Neuron (in vitro differentiated cells): ENCODE results near the gene UGT1A8.

Experiments
- H2AFZ ChIP-seq: one replicate; pipeline ENCODE4 v1.6.1; 2013; ENCODE audit warnings: low read depth, mild to moderate bottlenecking, inconsistent platforms, low read length, moderate library complexity
- H3K27me3 ChIP-seq: one replicate; pipeline ENCODE4 v1.6.1; 2013; ENCODE audit warnings: low read length; ENCODE audit not compliant: insufficient read depth
- H3K36me3 ChIP-seq: one replicate; pipeline ENCODE4 v1.6.1; 2013; ENCODE audit warnings: low read length; ENCODE audit not compliant: insufficient read depth
- H3K4me1 ChIP-seq: one replicate; pipeline ENCODE4 v1.6.1; 2013; ENCODE audit warnings: low read length; ENCODE audit not compliant: insufficient read depth
- H3K4me3 ChIP-seq: 2 replicates; pipeline ENCODE4 v1.5.1; 2013; ENCODE audit warnings: mild to moderate bottlenecking, low read length, moderate library complexity
- H3K9me3 ChIP-seq: one replicate; pipeline ENCODE4 v1.6.1; 2013; ENCODE audit warnings: low read length

The UGT1A8 gene

GRCh38 chr2:233811732-233812131 lies 194.3 kb downstream of the UGT1A8 start:
- Histone ChIP-seq H2AFZ (no peak overlapping the region), H3K9me3 (no peaks in the 10 kb centered on the region), H3K4me3 (no peak overlapping the region), H3K4me1 (no peaks in the 10 kb centered on the region), H3K36me3 (no peaks in the 10 kb centered on the region), H3K27me3 (no peaks in the 10 kb centered on the region)

GRCh38 chr2:233813236-233814055 lies 196.0 kb downstream of the UGT1A8 start:
- no peak overlapping the region for H2AFZ ChIP-seq
- no peaks in the 10 kb centered on the region for H3K9me3 ChIP-seq
- no peaks in the 10 kb centered on the region for H3K4me1 ChIP-seq
- H3K27me3 ChIP-seq = no peaks in the 10 kb centered on the region
- H3K36me3 ChIP-seq = no peaks in the 10 kb centered on the region
- H3K4me3 ChIP-seq = no peak overlapping the region

- H3K27me3 ChIP-seq = no peaks in the 10 kb centered on the region
- H3K9me3 ChIP-seq = no peaks in the 10 kb centered on the region
- no peaks in the 10 kb centered on the region for H3K4me1 ChIP-seq
- no peak overlapping the region for H3K4me3 ChIP-seq
- H3K36me3 ChIP-seq = no peaks in the 10 kb centered on the region
- no peak overlapping the region for H2AFZ ChIP-seq
Observed at GRCh38 chr2:233814056-233814835, 196.8 kb downstream of the UGT1A8 start.

GRCh38 chr2:233815861-233816260 lies 198.4 kb downstream of the UGT1A8 start:
- H3K4me1 ChIP-seq = no peaks in the 10 kb centered on the region
- no peaks in the 10 kb centered on the region for H3K36me3 ChIP-seq
- no peak overlapping the region for H2AFZ ChIP-seq
- no peaks in the 10 kb centered on the region for H3K9me3 ChIP-seq
- no peak overlapping the region for H3K4me3 ChIP-seq
- no peaks in the 10 kb centered on the region for H3K27me3 ChIP-seq

- Histone ChIP-seq H3K9me3 (no peaks in the 10 kb centered on the region), H3K36me3 (no peaks in the 10 kb centered on the region), H2AFZ (no peak overlapping the region), H3K4me1 (no peaks in the 10 kb centered on the region), H3K27me3 (no peaks in the 10 kb centered on the region), H3K4me3 (no peak overlapping the region)
Observed at GRCh38 chr2:233816334-233816733, 198.9 kb downstream of the UGT1A8 start.

- Histone ChIP-seq H3K27me3 (no peaks in the 10 kb centered on the region), H3K4me3 (no peak overlapping the region), H3K4me1 (no peaks in the 10 kb centered on the region), H3K36me3 (no peaks in the 10 kb centered on the region), H3K9me3 (no peaks in the 10 kb centered on the region), H2AFZ (no peak overlapping the region)
Observed at GRCh38 chr2:233816771-233817170, 199.3 kb downstream of the UGT1A8 start.

- Histone ChIP-seq H3K36me3 (no peaks in the 10 kb centered on the region), H3K9me3 (no peaks in the 10 kb centered on the region), H3K4me3 (no peak overlapping the region), H3K4me1 (no peaks in the 10 kb centered on the region), H2AFZ (no peak overlapping the region), H3K27me3 (no peaks in the 10 kb centered on the region)
Observed at GRCh38 chr2:233817361-233817911, 200.0 kb downstream of the UGT1A8 start.

GRCh38 chr2:233817995-233818638 lies 200.7 kb downstream of the UGT1A8 start:
- Histone ChIP-seq H2AFZ (no peak overlapping the region), H3K27me3 (no peaks in the 10 kb centered on the region), H3K36me3 (no peaks in the 10 kb centered on the region), H3K4me1 (no peaks in the 10 kb centered on the region), H3K9me3 (no peaks in the 10 kb centered on the region), H3K4me3 (no peak overlapping the region)

GRCh38 chr2:233818639-233819621 lies 201.5 kb downstream of the UGT1A8 start:
- Histone ChIP-seq H2AFZ (no peak overlapping the region), H3K4me3 (no peak overlapping the region), H3K36me3 (no peaks in the 10 kb centered on the region), H3K4me1 (no peaks in the 10 kb centered on the region), H3K9me3 (no peaks in the 10 kb centered on the region), H3K27me3 (no peaks in the 10 kb centered on the region)

- H3K9me3 ChIP-seq = no peaks in the 10 kb centered on the region
- no peak overlapping the region for H2AFZ ChIP-seq
- H3K4me1 ChIP-seq = no peaks in the 10 kb centered on the region
- no peaks in the 10 kb centered on the region for H3K36me3 ChIP-seq
- no peaks in the 10 kb centered on the region for H3K27me3 ChIP-seq
- no peak overlapping the region for H3K4me3 ChIP-seq
Observed at GRCh38 chr2:233819884-233820773, 202.7 kb downstream of the UGT1A8 start.

- H3K9me3 ChIP-seq = no peaks in the 10 kb centered on the region
- H3K36me3 ChIP-seq = no peaks in the 10 kb centered on the region
- H3K27me3 ChIP-seq = no peaks in the 10 kb centered on the region
- no peak overlapping the region for H3K4me3 ChIP-seq
- H2AFZ ChIP-seq = no peak overlapping the region
- no peaks in the 10 kb centered on the region for H3K4me1 ChIP-seq
Observed at GRCh38 chr2:233820774-233821105, 203.3 kb downstream of the UGT1A8 start.
